GM21528 (cell line): ENCODE data around the gene RPF1.
A peak's percentile ranks its signal among the peaks of the same experiment; 100 is the strongest.
"Not testable (repeated sequence)": the region's sequence is repeated elsewhere in the genome, so short reads cannot be mapped to it uniquely, and the experiment has no call there.

ENCODE experiments used
- ATAC-seq: cut with Tn5 transposase; IDR thresholded peaks from one replicate; pipeline ENCODE4 v1.9.1; 2021; ENCODE audit warnings: mild to moderate bottlenecking, moderate library complexity; ENCODE audit not compliant: unreplicated experiment, low FRiP score

Gene RPF1, protein sequence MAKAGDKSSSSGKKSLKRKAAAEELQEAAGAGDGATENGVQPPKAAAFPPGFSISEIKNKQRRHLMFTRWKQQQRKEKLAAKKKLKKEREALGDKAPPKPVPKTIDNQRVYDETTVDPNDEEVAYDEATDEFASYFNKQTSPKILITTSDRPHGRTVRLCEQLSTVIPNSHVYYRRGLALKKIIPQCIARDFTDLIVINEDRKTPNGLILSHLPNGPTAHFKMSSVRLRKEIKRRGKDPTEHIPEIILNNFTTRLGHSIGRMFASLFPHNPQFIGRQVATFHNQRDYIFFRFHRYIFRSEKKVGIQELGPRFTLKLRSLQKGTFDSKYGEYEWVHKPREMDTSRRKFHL

DNA sequence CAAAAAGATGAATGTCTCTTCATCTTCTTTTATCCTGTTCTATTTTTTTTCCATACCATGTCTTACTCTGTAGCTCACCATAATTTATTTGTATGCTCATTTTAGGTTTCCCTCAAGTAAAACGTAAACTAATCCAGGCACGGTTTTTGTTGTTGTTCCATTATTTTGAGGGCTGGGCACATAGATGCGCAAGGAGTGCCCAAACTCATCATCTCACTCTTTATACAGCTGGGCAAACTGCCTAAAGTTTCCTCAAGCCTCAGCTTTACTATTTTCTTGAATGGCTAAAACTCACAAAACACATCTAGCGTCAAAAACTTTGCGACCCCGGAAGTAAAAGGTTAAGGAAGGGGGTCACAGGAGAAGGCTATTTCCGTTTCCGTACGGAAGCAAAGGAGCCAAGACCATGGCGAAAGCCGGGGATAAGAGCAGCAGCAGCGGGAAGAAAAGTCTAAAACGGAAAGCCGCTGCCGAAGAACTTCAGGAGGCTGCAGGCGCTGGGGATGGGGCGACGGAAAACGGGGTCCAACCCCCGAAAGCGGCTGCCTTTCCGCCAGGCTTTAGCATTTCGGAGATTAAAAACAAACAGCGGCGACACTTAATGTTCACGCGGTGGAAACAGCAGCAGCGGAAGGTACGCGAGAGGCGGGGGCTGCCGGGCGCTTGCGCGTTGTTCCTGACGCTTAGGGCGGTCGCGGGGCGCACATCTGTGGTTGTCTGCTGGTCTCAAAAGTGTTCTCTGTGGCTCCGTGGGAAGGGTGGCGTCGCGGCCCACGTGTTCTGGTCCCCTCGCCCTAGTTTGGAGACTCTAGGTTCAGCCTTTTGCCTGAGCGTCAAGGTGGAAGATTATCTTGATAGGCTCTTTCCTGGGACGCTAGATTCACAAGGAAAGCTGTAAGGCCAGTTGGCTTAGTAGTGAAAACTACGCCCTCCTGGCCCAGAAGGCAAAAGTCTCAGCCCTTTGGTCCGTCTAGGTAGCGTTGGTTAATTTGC is at the start of gene RPF1:
RPF1 (plus strand) TSS at position 391 of the 993 bp plus-strand sequence; CDS start at position 407, 16 bp downstream.
- peak; percentile 98 for ATAC-seq

DNA sequence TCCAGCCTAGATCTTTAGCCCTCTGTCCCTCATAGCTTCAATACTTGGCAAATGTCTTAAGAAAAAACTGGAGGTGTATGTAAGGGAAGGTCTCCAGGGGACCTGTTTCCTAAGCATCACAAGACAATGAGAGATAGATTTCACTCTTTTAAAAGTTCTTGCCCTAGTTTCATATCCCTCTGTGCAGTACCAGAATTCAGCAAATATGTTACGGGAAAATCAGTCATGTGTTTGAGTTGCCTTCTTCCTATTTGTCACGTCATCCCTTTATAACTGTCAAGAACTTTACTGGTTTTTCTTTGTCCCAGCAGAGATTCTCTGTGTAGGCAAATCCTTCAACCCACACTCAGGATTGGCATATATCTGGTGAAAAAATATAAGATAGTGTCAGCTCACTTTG is 48.5 kb upstream of the RPF1 start:
- no peak for ATAC-seq

DNA sequence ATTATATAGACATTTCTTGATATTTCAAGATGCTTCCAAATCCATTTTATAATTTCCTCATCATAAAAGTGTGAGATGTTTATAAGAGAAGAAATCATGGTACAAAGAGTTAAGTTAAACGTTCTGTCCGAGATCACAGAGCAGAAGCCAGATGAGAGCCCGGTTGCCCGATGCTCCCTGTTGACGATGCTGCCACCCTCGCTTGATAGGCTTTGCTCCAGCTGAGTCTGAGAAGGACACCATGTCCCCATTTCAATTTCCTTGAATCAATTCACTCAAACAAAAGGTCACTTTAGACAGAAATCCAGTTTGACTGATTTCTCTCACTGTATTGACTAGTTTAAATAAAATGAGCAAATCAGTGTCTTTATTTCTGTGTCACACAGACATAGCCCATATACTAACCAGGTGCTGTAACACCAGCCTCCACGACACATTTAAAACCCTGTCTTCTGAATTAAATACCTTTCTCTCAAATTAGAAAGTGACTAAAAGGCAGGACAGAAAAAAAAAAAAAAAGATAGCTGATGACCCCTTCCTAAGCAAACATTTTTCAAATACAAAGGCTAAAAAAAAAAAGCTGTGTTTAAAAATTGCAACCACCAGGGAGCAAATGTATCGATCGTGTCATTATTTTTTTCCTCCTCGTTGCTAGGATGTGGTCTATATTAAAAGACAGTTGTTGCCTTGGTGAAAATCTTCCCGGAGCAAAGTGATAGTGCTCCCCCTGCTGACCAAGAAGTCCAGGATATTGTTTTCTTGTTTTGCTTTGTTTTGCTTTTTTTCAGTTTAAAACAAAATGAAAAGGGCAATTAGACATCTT is 45.6 kb upstream of the RPF1 start:
- ATAC-seq: no peak

DNA sequence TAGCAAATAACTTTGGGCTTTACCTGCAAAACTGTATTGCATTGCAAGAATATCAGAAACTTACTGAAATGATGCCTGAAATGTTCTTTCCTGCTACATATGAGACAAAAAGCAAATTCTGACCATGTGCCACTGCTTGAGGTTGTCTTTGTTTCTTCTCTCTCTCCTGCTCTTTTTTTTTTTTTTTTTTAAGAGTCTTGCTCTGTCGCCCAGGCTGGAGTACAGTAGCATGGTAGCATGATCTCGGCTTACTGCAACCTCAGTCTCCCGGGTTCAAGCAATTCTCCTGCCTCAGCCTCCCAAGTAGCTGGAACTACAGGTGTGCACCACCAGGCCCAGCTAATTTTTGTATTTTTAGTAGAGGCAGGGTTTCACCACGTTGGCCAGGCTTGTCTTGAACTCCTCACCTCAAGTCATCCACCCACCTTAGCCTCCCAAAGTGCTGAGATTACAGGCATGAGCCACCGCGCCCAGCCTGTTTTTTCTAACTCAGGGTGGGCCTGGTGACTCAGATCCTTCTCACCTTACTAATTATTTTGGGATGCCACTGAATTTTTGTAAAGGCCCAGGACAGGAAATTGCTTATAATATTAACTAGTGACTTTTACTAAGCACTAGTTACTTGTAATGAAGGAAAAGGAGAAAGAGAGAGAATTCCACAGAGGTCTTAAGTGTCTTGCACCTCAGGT is 44.8 kb upstream of the RPF1 start:
- ATAC-seq: no peak

DNA sequence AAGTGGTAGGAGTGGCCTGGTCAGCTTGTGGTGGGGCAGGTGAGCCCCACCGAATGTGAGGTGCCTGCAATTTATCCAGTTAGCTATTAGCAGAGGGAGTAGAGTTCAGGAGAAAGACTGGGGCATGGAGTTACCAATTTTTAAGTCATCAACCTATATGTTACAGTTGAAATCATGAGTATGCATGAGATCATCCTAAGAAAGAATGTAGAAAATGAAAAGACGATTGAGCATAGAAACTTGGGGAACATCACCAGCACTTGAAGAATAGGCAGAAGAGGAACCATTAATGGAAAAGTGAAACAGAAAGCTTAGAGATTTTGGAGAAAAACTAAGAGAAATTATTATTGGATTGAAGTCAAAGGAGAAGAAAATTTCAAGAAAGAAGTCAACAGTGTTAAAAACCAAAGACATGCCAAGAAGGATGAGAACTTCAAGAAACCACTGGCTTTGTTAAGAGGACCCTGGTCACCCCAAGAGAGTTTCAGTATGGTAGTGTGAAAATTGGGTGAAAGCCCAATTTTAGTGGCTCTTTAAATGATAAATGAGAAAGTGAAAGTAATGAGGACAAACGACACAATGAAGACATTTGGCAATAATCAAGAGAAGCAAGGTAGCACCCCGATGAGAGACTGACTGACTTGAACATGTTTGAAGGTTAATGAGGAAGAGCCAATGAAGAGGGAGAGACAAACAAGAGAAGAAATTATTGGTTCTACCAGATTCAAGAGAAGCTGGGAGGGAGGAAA is 44.1 kb upstream of the RPF1 start:
- no peak for ATAC-seq

DNA sequence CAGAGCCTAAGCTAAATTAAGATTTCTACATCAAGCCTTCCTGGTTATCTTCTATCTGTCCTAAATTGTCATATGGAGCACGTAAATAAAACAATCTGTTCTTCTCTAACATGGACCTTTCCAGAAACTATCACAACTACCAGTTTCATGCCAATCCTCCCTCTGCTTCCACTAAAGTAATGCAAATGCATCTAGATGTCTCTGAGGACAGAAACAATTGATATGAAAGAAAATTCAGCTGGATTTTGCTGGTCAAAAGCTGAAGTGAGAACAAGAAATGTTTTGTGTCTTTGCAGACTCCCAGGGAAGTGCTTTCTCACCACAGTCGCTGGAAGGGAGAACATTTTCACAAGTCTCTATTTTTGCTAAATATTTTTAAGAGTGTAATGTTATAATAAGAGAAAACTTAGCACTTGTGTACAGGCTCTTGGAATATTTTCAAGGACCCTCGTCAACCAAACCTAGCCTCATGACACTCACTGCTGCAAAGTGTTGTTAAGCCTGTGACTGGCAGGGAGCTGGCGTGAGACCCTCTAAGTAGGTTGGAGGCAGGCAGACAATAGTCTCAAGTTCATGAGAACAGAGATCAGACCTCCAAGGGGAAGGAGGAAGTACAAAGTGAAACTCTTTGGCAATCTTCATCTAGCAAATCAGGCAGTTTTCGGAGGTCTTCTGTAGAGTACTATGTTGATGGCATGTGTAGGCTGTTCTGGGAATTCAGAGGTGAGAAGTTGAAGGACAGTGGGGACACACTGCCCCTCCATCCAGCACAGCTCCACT is 42.0 kb upstream of the RPF1 start:
- ATAC-seq: no peak

DNA sequence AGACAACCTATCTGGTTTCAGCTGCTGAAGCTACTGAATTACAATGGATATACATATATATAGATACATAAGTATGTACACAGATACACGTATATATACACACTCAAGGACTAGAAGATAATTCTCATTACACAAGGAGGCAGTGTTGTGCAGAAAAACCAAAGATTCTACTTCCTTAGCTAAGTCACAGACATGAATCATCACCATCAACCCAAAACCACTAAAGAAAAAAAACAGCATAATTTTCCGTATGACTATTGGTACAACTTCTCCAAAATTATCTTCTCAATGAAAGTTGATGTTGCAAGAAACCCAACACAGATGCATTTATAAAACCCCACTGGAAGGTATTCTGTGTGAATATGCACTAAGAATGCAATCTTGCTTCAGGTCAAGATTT is 36.8 kb upstream of the RPF1 start:
- peak; percentile 96 for ATAC-seq

DNA sequence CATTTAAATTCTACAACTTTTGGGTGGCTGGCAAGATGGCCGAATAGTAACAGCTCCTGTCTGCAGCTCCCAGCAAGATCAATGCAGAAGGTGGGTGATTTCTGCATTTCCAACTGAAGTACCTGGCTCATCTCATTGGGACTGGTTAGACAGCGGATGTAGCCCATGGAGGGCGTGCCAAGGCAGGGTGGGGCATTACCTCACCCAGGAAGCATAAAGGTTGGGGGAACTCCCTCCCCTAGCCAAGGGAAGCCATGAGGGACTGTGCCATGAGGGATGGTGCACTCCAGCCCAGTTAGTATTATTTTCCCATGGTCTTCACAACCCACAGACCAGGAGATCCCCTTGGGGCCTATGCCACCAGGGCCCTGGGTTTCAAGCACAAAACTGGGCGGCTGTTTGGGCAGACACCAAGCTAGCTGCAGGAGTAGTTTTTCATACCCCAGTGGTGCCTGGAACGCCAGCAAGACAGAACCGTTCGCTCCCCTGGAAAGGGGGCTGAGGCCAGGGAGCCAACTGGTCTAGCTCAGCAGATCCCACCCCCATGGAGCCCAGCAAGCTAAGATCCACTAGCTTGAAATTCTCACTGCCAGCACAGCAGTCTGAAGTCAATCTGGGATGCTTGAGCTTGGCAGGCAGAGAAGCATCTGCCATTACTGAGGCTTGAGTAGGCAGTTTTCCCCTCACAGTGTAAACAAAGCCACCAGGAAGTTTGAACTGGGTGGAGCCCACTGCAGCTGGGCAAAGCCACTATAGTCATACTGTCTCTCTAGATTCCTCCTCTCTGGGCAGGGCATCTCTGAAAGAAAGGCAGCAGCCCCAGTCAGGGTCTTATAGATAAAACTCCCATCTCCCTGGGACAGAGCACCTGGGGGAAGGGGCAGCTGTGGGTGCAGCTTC is 36.1 kb upstream of the RPF1 start:
- not testable (repeated sequence) for ATAC-seq

DNA sequence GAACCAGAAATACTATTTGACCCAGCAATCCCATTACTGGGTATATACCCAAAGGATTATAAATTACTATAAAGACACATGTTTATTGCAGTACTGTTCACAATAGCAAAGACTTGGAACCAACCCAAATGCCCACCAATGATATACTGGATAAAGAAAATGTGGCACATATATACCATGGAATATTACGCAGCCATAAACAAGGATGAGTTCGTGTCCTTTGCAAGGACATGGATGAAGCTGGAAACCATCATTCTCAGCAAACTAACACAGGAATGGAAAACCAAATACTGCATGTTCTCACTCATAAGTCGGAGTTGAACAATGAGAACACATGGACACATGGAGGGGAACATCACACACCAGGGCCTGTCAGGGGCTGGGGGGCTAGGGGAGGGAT is 30.4 kb upstream of the RPF1 start:
- not testable (repeated sequence) for ATAC-seq

DNA sequence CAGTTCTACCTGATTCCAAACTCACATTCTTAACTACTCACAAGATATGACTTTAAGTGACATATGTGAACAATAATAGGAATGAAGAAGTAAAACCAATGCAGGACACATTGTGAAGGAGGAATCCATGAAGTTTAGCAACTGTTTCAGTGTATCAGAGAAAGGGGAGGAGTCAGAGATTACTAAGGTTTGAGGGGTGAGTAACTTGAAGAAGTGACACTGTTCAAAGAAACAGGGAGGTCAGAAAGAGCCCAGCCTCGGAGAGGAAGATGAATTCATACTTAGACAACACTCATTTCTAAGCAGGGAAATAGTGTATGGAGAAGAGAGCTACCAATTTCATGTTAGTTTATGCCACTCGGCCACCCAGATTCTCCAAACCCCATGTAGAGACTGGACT is 28.2 kb upstream of the RPF1 start:
- ATAC-seq: no peak

DNA sequence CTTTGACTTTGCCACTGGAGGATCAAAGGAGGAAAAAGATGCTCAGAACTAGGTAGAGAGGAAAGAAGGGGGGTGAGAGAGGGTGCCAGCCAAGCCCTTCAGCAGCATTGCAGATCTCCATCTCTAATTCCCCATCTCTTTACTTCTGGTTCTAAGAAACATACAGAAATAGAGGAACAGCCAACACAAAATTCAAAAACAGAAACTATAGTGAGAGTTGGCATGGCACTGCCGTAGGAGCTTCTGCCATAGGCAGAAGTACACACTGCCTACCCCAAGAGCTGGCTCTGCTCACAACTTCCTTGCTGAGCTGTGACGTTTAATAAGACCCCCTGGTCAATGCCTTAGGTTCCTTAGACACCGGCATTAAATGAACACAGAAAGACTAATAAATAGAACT is 26.6 kb upstream of the RPF1 start:
- no peak for ATAC-seq

DNA sequence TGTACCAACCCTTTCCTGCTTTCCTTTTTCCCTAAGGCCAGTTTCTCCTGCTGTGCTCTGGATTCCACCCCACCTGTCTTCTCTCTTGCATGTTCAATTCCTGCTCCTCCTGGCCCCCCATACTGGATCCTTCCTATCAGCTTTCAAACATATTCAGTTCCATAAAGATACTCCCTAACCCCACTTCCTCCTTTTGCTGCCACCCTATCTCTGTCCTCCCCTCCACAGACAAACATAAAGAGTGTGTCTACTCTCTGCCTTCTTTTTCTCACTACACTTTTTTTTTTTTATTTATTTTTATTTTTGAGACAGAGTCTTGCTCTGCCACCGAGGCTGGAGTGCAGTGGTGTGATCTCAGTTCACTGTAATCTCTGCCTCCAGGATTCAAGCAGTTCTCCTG is 16.9 kb upstream of the RPF1 start:
- no peak for ATAC-seq

DNA sequence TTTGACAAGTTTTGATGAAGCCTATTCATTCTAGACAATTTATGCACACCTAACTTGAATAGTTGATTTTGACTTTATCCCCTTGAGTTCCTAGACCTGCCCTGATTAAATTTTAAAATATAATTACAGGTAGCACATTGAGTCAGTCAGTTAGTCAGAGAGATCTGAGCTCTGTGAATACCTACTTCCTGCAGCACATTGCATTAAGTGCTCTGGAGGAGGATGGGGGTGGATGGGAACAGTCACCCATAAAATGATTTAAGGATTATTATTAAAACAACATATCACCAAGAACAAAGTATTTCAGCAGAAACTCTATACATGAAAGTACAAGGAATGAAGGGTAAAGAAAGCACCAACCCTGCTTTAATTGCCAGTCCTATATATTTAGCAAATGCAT is 11.8 kb upstream of the RPF1 start:
- no peak for ATAC-seq

DNA sequence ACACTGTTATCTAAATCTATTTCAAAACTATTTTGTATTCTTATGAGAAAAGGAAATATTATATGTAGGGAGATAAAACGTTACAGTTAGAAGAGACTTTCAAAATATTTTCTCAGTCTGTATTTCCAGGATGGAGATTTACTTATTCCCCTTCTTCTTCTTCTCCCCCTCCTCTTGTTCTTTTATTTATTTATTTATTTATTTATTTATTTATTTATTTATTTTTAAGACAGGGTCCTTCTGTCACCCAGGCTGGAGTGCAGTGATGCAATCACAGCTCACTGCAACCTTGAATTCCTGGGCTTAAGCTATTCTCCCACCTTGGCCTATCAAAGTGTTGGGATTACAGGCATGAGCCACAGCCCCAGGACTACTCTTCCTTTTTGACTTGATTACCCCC is 2.8 kb upstream of the RPF1 start:
- no peak for ATAC-seq

DNA sequence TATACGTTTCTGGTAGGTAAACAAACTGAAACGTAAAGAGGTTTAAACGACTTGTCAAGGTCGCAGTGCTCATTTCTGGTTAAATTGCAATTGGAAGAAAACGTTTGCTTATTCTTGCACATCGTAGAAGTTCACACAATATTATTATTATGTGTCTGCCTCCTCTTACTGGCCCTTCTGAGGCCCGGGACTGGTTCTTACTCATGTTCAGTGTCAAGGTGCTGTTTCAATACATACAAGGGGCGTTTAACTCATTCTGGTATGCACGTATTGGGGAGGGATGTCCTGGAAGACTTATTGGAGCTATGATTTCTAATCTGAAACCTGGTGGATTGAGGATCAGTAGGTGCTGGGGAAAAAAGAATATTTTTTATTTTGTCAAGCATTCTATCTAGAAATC is 932 bp downstream of the RPF1 start:
- peak; percentile 26 for ATAC-seq

DNA sequence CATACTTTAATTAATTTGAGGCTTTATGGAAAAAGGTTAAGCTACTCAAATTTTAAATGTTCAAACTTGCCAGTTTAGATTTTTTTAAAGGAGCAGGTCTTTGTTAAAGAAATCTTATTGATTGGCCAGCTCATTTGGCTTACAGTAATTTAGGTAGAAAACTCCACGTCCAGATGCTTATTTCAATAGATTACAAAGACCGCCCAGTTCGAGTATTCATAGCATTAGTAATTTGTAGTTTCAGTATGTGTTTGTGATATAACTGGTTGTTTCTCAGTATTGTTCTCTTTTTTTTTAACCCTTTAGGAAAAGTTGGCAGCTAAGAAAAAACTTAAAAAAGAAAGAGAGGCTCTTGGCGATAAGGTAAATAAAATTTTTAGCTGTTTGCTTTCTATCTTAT is 1.6 kb downstream of the RPF1 start:
- no peak for ATAC-seq

DNA sequence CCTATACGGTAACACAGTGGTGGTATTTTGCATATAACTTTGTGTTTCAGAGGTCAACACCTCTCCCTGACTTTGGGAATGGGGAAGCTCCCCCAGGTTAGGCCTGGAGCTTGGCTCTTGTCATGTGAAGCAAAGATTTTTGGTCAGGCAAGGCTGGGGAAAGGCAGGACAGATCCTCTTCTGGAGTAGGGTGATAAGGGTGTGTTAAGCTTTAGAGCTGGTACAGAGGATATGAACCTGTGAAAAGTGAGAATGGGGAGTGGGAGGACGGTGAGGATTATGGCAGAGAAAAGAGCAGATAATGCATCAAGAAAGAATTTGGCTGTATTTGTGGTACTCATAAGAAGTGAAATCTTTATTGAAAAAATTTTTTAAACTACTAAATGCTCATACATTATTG is 2.3 kb downstream of the RPF1 start:
- ATAC-seq: no peak

DNA sequence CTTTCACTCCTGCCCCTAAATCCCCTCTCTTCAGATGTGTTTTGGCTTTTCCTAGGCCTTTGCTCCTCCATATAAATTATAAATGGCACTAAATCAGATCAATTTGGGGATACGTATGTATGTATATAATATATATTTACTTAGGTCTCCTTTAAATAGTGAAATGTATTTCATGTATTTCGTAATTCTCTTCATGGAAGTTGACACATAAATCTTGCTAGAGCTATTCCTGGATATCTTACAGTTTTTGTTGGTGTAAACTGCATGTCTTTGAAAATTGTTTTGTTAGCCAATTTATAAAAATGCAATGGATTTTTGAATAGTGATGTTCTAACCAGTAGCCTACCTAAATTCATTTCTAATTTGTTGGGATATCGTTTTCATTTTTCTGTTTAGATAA is 9.0 kb downstream of the RPF1 start:
- ATAC-seq: no peak
